GM18909 (cell line): ENCODE results near the gene UGT1A5.

Experiments
- ATAC-seq: cut with Tn5 transposase; IDR thresholded peaks from one replicate; pipeline ENCODE4 v1.9.1; 2021; ENCODE audit warnings: mild to moderate bottlenecking; ENCODE audit not compliant: unreplicated experiment, poor library complexity

The UGT1A5 gene

DNA sequence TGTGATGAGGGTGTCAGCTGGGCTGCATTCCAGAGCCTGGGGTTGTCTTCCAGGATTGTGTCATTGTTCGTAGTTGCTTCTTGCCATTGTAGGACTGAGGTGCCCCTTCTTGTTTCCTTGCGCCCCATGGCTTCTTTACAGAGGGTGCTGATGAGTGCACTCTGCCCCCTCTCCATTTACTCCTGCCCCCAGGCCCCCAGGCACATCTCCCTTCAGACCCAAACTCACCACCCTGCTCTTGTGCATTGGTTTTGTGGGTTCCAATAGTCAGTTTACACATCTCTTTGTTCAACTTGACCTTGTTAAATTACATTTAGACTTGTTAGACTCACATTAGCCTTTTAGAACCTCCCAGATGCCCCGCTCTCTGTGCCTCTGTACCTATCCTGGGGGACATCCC is 108.5 kb downstream of the UGT1A5 start:
- ATAC-seq = no peak

DNA sequence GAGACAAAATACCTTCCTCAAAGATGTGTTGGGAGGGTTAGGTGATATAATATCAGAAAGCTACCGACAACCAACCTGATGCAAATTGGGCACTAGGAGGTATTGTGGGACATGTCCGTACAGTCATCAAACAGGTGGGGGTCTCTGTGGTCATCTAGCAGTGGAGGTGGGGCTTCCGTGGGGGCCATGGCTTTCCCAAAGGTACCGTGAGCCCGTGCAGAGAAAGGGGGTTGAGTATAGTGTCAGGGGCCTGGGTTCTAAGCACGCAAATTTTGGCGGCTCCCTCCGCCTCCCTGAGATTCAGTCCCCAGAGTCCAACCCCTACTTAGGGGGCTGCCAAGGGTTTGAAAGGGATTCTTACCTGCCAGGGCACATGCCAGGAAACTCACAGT is 109.0 kb downstream of the UGT1A5 start:
- no peak for ATAC-seq

GRCh38 chr2:233822101-233822771 is 109.5 kb downstream of the UGT1A5 start:
- no peak for ATAC-seq
